Hepatocyte (in vitro differentiated cells): ENCODE data around the gene MSLN. TPM values are rescaled to one million over a fixed set of nuclear protein-coding genes. Genes with fewer than 3 reads are reported as not detected.

Experiments used
- DNase-seq: peaks from one replicate; pipeline ENCODE4 v3.0.0-alpha.2; 2016; ENCODE audit warnings: low spot score
- H2AFZ ChIP-seq: fragments of 200-600 bp; sonication (generic); 2 replicates; pipeline ENCODE4 v1.6.0; 2016; ENCODE audit warnings: antibody characterized with exemption, mild to moderate bottlenecking
- H3K27ac ChIP-seq: fragments of 200-600 bp; sonication (generic); 2 replicates; pipeline ENCODE4 v1.5.1; 2016; ENCODE audit warnings: mild to moderate bottlenecking
- H3K27me3 ChIP-seq: fragments of 200-600 bp; sonication (generic); 2 replicates; pipeline ENCODE4 v1.6.1; 2016
- H3K36me3 ChIP-seq: fragments of 200-600 bp; sonication (generic); replicated peaks from 2 replicates; pipeline ENCODE4 v1.5.1; 2016; ENCODE audit warnings: low read depth; ENCODE audit not compliant: insufficient read depth
- H3K4me1 ChIP-seq: fragments of 200-600 bp; sonication (generic); 2 replicates; pipeline ENCODE4 v1.5.1; 2016; ENCODE audit warnings: mild to moderate bottlenecking, moderate library complexity; ENCODE audit not compliant: insufficient read depth
- H3K4me2 ChIP-seq: fragments of 200-600 bp; sonication (generic); 2 replicates; pipeline ENCODE4 v1.6.0; 2016
- H3K4me3 ChIP-seq: fragments of 200-600 bp; sonication (generic); 2 replicates; pipeline ENCODE4 v1.5.1; 2016; ENCODE audit warnings: mild to moderate bottlenecking
- H3K79me2 ChIP-seq: fragments of 200-600 bp; sonication (generic); 2 replicates; pipeline ENCODE4 v1.6.0; 2017; ENCODE audit warnings: mild to moderate bottlenecking
- H3K9me2 ChIP-seq: fragments of 200-600 bp; sonication (generic); replicated peaks from 2 replicates; pipeline ENCODE4 v1.6.0; 2017; ENCODE audit warnings: mild to moderate bottlenecking; ENCODE audit not compliant: insufficient read depth
- H3K9me3 ChIP-seq: fragments of 200-600 bp; sonication (generic); 2 replicates; pipeline ENCODE4 v1.5.1; 2016; ENCODE audit warnings: low read depth, mild to moderate bottlenecking
- H4K20me1 ChIP-seq: fragments of 200-600 bp; sonication (generic); 2 replicates; pipeline ENCODE4 v1.6.0; 2016; ENCODE audit warnings: mild to moderate bottlenecking; ENCODE audit not compliant: insufficient read depth, poor library complexity, severe bottlenecking
- CTCF ChIP-seq: fragments of 200-600 bp; sonication (generic); IDR thresholded peaks from 2 replicates; pipeline ENCODE4 v1.5.1; 2016; ENCODE audit warnings: antibody characterized with exemption, mild to moderate bottlenecking; ENCODE audit not compliant: poor library complexity
- EZH2 ChIP-seq: fragments of 200-600 bp; sonication (generic); IDR thresholded peaks from 2 replicates; pipeline ENCODE4 v1.6.1; 2016; ENCODE audit warnings: antibody characterized with exemption, mild to moderate bottlenecking, borderline replicate concordance
- EZH2phosphoT487 ChIP-seq: fragments of 200-600 bp; sonication (generic); IDR thresholded peaks from one replicate; pipeline ENCODE4 v1.6.1; 2018; ENCODE audit warnings: antibody characterized with exemption, mild to moderate bottlenecking, low read depth, moderate library complexity; ENCODE audit not compliant: unreplicated experiment, severe bottlenecking
- WGBS: methylation state at CpG from one replicate; pipeline ENCODE4 v1.1.6; 2016; ENCODE audit warnings: low lambda C conversion rate; ENCODE audit errors: missing lambda C conversion rate; 5-methylcytosine and 5-hydroxymethylcytosine counted together
- polyA plus RNA-seq: library from polyadenylated mRNA; unstranded; fragments of >200 nt; fragmentation: Nextera tagmentation; extraction: Ambion mirVana; gene quantifications from 2 replicates; pipeline ENCODE4 v1.2.1, GENCODE V29; 2016
- total RNA-seq: library from RNA; depleted of rRNA; stranded (reverse); fragments of >200 nt; gene quantifications from 2 replicates; pipeline ENCODE4 v1.2.3, GENCODE V29; 2014

Gene MSLN
- total and polyA plus RNA-seq, 2 experiments from 2014 or later, result 2.4 to 8.0 TPM

- Histone ChIP-seq H3K4me1 (peaks cover 31% of the 10 kb centered on the region), H3K4me3 (no peak overlapping the region), H4K20me1 (peaks cover 11% of the 10 kb centered on the region), H3K79me2 (no peaks in the 10 kb centered on the region), H2AFZ (no peak overlapping the region), H3K9me3 (no peaks in the 10 kb centered on the region), H3K4me2 (no peak overlapping the region), H3K36me3 (no peaks in the 10 kb centered on the region), H3K9me2 (no peaks in the 10 kb centered on the region), H3K27me3 (peaks cover 7% of the 10 kb centered on the region), H3K27ac (no peak overlapping the region)
- TF ChIP-seq EZH2phosphoT487 (no peak), CTCF (no peak), EZH2 (no peak)
- WGBS, result 84% methylated on average over 26 of the region's 29 CpGs
- no peak for DNase-seq
Measured at GRCh38 chr16:724188-725040, 36.1 kb upstream of the MSLN start.

- WGBS, result 96% methylated on average over 7 of the region's 7 CpGs
- H2AFZ ChIP-seq, result no peak overlapping the region
- H3K27ac ChIP-seq, result no peak overlapping the region
Measured at GRCh38 chr16:725041-725376, 35.5 kb upstream of the MSLN start.

GRCh38 chr16:725463-726187 lies 34.9 kb upstream of the MSLN start:
- Histone ChIP-seq H3K79me2 (no peaks in the 10 kb centered on the region), H3K36me3 (no peaks in the 10 kb centered on the region), H3K4me1 (peaks cover 23% of the 10 kb centered on the region), H3K4me2 (no peak overlapping the region), H3K27me3 (peaks cover 7% of the 10 kb centered on the region), H3K9me2 (no peaks in the 10 kb centered on the region), H4K20me1 (peaks cover 6% of the 10 kb centered on the region), H3K4me3 (no peak overlapping the region), H3K9me3 (no peaks in the 10 kb centered on the region), H3K27ac (no peak overlapping the region), H2AFZ (no peak overlapping the region)
- DNase-seq, result no peak
- WGBS, result 92% methylated on average over 23 of the region's 23 CpGs
- no peak for TF ChIP-seq EZH2
- no peak for TF ChIP-seq EZH2phosphoT487
- no peak for TF ChIP-seq CTCF

More at GRCh38 chr16:725041-725376, 35.5 kb upstream of the MSLN start:
- no peaks in the 10 kb centered on the region for H3K36me3 ChIP-seq
- no peak for DNase-seq
- H3K9me2 ChIP-seq, result no peaks in the 10 kb centered on the region
- H3K9me3 ChIP-seq, result no peaks in the 10 kb centered on the region
- H3K79me2 ChIP-seq, result no peaks in the 10 kb centered on the region
- peaks cover 8% of the 10 kb centered on the region for H4K20me1 ChIP-seq
- peaks cover 7% of the 10 kb centered on the region for H3K27me3 ChIP-seq
- H3K4me2 ChIP-seq, result no peak overlapping the region
- TF ChIP-seq EZH2phosphoT487 (no peak), EZH2 (no peak), CTCF (no peak)
- H3K4me1 ChIP-seq, result peaks cover 27% of the 10 kb centered on the region
- no peak overlapping the region for H3K4me3 ChIP-seq
